ENCODE results near the gene SLC39A3. TPM values are rescaled to one million over a fixed set of nuclear protein-coding genes. Genes with fewer than 3 reads are reported as not detected.

The SLC39A3 gene
- total RNA-seq, 4 donors from 2014 or later, result 20.2 to 27.0 (median 21.6) TPM

DNA sequence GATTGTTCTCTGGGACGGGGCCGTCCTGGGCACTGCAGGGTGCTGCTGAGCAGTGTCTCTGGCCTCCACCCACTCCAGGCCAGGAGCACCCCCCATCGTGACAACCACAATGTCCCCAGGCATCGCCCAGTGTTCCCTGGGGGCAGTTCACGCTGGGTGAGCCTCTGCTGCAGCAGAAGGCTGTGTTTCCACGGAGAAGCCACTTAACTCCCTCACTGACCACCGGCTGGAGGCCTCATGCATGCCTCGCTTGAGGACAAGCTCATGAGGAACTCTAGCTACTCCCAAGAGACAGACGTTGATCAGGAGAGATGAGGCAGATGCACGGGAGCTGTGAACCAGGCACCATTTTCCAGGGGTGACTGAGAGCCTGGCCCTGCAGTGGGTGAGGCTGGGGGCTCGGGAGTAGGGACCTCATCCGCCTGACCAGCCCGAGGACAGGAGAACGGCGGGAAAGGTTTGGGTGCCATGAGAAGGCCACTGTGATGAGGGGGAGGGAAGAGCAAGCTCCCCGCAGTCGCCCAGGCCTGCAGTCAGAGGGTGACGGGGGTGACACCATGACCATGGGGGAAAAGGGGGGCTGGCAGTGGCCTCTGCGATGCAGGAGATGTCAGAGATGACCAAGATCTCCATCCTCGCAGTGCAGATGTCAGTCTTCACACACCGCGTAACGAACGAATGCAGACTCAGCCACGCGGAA is 5.1 kb downstream of the SLC39A3 start:
- 90% methylated on average over 21 to 24 of the region's 26 CpGs for WGBS, 2 donors
- intact Hi-C loops (cut with DNase I; ENCODE audit: low total_unique reads), result no loop called here
- no peak for TF ChIP-seq POLR2A (IDR thresholded peaks at IDR 0.05)
- TF ChIP-seq, protein P1, sequence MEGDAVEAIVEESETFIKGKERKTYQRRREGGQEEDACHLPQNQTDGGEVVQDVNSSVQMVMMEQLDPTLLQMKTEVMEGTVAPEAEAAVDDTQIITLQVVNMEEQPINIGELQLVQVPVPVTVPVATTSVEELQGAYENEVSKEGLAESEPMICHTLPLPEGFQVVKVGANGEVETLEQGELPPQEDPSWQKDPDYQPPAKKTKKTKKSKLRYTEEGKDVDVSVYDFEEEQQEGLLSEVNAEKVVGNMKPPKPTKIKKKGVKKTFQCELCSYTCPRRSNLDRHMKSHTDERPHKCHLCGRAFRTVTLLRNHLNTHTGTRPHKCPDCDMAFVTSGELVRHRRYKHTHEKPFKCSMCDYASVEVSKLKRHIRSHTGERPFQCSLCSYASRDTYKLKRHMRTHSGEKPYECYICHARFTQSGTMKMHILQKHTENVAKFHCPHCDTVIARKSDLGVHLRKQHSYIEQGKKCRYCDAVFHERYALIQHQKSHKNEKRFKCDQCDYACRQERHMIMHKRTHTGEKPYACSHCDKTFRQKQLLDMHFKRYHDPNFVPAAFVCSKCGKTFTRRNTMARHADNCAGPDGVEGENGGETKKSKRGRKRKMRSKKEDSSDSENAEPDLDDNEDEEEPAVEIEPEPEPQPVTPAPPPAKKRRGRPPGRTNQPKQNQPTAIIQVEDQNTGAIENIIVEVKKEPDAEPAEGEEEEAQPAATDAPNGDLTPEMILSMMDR (IDR thresholded peaks at IDR 0.05), result no peak
- H3K4me3 ChIP-seq (ENCODE audit: low read depth, poor library complexity, severe bottlenecking), result no peak overlapping the region
- DNase-seq (ENCODE audit: low spot score in 2 of 2), result no peak

DNA sequence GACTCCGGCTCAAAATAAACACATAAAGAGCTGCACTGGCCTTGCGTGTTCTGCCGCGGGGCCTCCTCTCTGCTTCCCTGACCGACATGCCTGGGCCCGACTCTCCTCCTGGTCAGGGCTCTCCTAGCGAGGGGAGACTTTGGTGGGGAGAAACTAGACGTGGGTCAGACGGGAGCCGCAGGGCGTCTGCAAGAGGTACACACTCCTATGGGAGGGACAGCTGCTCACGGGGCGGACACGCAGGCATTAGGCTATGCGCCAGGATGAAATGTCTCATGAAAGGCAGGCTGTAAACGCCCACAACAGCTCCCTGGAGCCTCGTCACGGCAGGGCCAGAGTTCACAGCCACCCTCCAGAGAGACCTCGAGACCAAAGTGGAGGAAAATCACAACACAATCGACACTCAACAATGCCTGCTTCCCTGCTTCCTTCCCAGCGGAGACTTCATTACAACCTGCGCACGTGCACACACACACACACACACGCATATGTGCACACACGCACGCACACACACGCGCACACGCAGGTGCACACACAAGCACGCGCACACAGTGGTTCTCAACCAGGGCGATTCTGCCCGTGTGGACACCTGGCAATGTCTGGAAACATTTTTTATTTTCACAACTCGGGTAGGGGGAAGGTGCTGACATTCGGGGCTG is 5.8 kb downstream of the SLC39A3 start:
- intact Hi-C loops (cut with DNase I; ENCODE audit: low total_unique reads), result no loop called here
- no peak overlapping the region for H3K4me3 ChIP-seq (ENCODE audit: low read depth, poor library complexity, severe bottlenecking)
- TF ChIP-seq, protein P1 (IDR thresholded peaks at IDR 0.05), result no peak
- TF ChIP-seq POLR2A (IDR thresholded peaks at IDR 0.05), result no peak
- no peak for DNase-seq (ENCODE audit: low spot score in 2 of 2)
- WGBS, 2 donors, result 65 to 70% methylated on average over 35 of the region's 35 CpGs

DNA sequence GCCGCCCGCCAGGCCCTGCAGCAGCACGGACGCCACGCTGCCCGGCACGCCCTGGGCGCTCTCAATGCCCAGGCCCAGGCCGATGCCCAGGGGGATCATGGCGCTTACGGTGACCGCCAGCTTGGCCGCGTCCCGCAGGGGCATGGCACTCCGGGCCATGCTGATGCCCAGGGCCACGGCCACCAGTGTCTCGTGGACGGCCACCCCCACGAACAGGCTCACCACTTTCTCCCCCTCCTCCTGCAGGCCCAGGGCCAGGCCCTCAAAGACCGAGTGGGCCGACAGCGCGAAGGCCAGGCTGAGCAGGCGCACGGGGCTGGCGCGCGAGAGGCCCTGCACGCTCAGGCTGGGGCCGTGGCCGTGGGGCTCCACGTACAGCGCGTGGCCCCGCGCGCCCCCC is 6.9 kb downstream of the SLC39A3 start:
- H3K4me3 ChIP-seq (ENCODE audit: low read depth, poor library complexity, severe bottlenecking), result no peak overlapping the region
- intact Hi-C loops (cut with DNase I; ENCODE audit: low total_unique reads), result no loop called here
- 93 to 95% methylated on average over 21 to 35 of the region's 38 CpGs for WGBS, 2 donors
- no peak for TF ChIP-seq POLR2A (IDR thresholded peaks at IDR 0.05)
- TF ChIP-seq, protein P1 (IDR thresholded peaks at IDR 0.05), result no peak
- DNase-seq (ENCODE audit: low spot score in 2 of 2), result no peak

DNA sequence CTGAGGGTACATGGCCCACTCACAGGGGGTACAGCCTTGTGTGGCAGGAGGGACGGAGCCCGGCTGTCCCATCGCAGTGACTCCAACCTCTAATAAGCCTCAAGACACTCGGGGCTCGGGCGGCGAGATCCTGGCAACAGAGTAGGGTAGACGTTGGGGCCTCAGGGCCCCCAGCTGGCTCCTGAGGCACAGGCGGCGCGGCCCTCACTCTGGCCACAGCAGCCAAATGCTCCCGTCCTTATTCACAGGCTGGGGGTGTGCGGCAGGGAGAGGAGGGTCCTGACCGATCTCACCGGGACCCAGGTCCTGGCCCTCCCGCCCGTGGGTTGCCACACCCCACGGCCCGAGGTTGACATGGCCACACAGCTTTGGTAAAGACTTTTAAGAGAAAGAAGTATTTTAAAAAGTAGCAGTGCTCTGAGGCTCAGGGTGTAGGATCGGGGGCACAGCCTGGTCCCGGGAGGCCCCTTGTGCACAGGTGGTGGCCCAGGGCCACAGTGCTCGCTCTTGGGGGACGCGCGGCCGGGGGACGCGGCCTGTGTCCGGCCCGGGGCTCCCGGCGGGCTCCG is 7.6 kb downstream of the SLC39A3 start:
- WGBS, 2 donors, result 89 to 94% methylated on average over 33 of the region's 33 CpGs
- intact Hi-C loops (cut with DNase I; ENCODE audit: low total_unique reads), result no loop called here
- DNase-seq (ENCODE audit: low spot score in 2 of 2), result no peak
- H3K4me3 ChIP-seq (ENCODE audit: low read depth, poor library complexity, severe bottlenecking), result no peak overlapping the region
- TF ChIP-seq POLR2A (IDR thresholded peaks at IDR 0.05), result no peak
- TF ChIP-seq, protein P1 (IDR thresholded peaks at IDR 0.05), result no peak

DNA sequence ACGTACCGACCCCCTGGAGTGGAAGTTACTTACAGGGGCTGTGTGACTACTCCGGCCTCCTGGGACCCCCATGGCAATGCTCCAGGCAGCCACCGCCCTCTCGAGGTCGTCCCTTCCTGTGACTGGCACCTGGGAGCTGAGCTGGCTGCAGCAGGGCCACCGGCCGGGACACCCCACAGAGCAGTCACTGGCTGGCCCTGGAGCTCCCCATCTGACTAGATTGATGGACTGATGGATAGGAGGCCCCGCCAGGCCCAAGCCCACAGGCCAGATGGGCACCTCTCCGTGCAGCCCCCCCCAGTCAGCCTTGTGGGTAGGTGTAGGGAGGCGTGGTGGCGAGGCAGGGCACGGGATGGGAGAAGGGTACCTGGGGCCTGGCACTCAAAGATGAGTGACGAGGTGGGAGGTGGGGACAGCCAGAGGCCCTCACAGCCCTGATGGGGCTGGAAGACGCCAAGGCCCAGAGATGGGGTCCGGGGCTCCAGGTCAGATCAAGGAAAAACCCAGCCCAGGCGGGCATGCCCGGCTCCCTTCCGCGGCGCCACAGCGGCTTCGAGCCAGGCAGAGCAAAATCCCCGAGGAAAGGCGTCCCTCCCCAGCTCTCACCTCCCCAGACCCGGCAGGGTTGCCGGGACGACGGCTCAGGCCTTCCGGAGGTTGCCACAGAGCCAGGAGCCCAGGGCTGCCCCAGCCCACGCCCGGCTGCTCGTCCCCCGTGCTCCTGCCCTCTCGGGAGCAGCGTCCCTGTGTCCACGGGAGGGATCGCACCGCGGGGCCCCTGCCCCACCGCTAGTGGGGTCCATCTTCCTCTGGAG is 8.4 kb downstream of the SLC39A3 start:
- TF ChIP-seq POLR2A (IDR thresholded peaks at IDR 0.05), result no peak
- TF ChIP-seq, protein P1 (IDR thresholded peaks at IDR 0.05), result no peak
- no peak for DNase-seq (ENCODE audit: low spot score in 2 of 2)
- no peak overlapping the region for H3K4me3 ChIP-seq (ENCODE audit: low read depth, poor library complexity, severe bottlenecking)
- intact Hi-C loops (cut with DNase I; ENCODE audit: low total_unique reads), result no loop called here
- 84 to 88% methylated on average over 35 to 41 of the region's 41 CpGs for WGBS, 2 donors
